PC-9 (cell line): ENCODE results near the gene ASCC1.

Source experiments
- CTCF ChIP-seq: fragments of 200-600 bp; sonication (generic); conservative IDR thresholded peaks from 2 replicates; pipeline ENCODE4 v1.6.1; 2017; ENCODE audit warnings: mixed run types, antibody characterized with exemption, mild to moderate bottlenecking, moderate library complexity
- EZH2 ChIP-seq: fragments of 200-600 bp; sonication (generic); IDR thresholded peaks from 2 replicates; pipeline ENCODE4 v1.8.0; 2017; ENCODE audit warnings: antibody characterized with exemption, low read depth

GRCh38 chr10:72098836-72099599, 117.1 kb downstream of the ASCC1 start:
- TF ChIP-seq CTCF (no peak), EZH2 (no peak)
